Activated T-cell treated with anti-CD3 and anti-CD28 coated beads, Interleukin-2, amount 50 U/mL, for 24 hours (primary cell): ENCODE results near the gene ATP6V0C.
A peak's percentile ranks its signal among the peaks of the same experiment; 100 is the strongest.

ENCODE experiments used
- DNase-seq: peaks from one replicate; pipeline ENCODE4 v3.0.0-alpha.2; 2020
- H3K27ac Mint-ChIP-seq: 2 replicates; pipeline ENCODE4 v1.8.0; 2020; ENCODE audit warnings: mild to moderate bottlenecking, mixed read lengths
- H3K27me3 Mint-ChIP-seq: 2 replicates; pipeline ENCODE4 v1.8.0; 2020; ENCODE audit warnings: mixed read lengths
- H3K36me3 Mint-ChIP-seq: 2 replicates; pipeline ENCODE4 v1.8.0; 2020; ENCODE audit warnings: low read depth, mixed read lengths
- H3K4me1 Mint-ChIP-seq: 2 replicates; pipeline ENCODE4 v1.8.0; 2020; ENCODE audit warnings: low read depth, mixed read lengths
- H3K4me3 Mint-ChIP-seq: 2 replicates; pipeline ENCODE4 v1.8.0; 2020; ENCODE audit warnings: mild to moderate bottlenecking, moderate library complexity, mixed read lengths
- H3K9me3 Mint-ChIP-seq: 2 replicates; pipeline ENCODE4 v1.8.0; 2020; ENCODE audit warnings: mixed read lengths

ATP6V0C gene

DNA sequence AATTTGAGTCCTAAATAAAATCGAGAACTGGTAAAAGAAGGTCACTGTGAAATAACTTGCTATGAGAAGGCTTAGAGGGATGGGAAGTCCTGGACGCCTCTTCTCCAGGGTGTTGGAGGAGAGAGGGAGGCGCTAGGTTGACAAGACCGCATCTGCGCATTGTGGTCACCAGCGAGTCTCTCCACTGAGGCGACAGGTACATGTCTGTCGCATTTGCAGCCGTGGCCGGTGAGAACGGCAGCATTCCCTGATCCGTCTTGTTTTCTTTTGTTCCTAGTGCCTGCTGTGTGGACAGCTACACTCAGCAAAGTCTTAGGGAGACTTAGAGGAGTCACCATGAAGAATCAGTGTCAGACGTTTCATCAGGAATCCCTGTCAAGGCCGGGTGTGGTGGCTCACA, 8.1 kb upstream of the ATP6V0C start:
- Mint-ChIP-seq H3K4me1 (peaks cover 5% of the 10 kb centered on the region), H3K36me3 (no peaks in the 10 kb centered on the region), H3K27ac (no peak overlapping the region), H3K9me3 (no peaks in the 10 kb centered on the region), H3K4me3 (no peak overlapping the region), H3K27me3 (no peaks in the 10 kb centered on the region)
- DNase-seq: no peak

- Mint-ChIP-seq H3K9me3 (no peaks in the 10 kb centered on the region), H3K27me3 (no peaks in the 10 kb centered on the region), H3K4me1 (peaks cover 7% of the 10 kb centered on the region), H3K27ac (no peak overlapping the region), H3K4me3 (no peak overlapping the region), H3K36me3 (no peaks in the 10 kb centered on the region)
- DNase-seq: no peak
These were observed 6.6 kb upstream of the ATP6V0C start for GRCh38 chr16:2507052-2507659.

DNA sequence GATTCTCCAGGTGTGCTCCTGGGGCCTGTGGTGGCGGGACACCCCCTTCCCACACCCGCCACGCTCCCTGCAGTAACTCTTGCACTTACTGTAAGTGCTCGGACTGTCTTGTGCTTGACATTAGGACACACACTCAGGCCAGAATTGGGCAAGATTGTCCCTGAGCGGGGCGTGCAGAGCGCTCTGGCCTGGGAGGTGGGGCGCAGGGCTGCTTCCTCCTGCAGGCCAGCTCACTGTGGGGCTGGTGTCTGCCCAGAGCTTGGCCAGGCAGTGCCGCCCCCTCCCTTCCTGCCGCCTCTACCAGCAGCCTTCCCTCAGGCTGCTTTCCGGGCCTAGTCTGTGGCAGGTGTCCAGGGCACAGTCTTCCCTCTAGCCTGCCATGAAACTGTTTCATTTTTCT, 6.1 kb upstream of the ATP6V0C start:
- DNase-seq: no peak
- H3K4me1 Mint-ChIP-seq: peaks cover 12% of the 10 kb centered on the region
- no peak overlapping the region for H3K27ac Mint-ChIP-seq

DNA sequence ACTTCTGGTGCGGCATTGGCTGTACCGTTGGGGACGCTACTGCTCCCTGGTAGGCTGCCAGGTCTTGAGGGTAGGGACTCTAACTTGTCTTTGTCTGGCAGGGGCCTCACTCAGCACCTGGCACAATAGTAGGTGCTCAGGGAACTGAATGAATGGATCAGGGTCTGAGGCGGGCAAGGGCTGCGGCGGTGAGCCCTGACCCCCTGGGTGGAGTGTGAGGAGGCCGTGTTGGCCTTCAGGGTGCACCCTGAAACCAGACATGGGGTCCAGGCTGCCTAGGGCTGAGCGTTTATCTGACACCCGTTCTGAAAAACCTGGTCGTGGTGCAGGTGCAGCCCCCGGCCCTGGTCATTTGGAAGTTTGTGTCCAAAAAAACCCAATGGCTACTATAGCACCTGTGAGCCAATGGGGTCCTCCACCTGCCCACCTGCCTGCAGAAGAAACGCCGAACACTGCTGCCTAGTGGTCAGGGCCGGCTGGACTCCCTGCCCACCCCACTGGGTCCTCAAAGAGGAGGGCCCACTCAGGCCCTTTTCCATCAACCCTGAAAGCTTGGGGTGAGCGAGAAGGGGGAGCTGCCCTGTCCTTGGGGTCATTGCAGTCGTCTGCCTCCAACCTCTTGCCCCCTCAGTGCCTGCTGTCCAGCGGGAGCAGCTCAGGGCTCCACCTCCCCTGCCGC, 4.9 kb upstream of the ATP6V0C start:
- no peaks in the 10 kb centered on the region for H3K27me3 Mint-ChIP-seq
- H3K4me1 Mint-ChIP-seq: peaks cover 20% of the 10 kb centered on the region
- peaks cover 1% of the 10 kb centered on the region for H3K36me3 Mint-ChIP-seq
- no peaks in the 10 kb centered on the region for H3K9me3 Mint-ChIP-seq
- no peak for DNase-seq
- no peak overlapping the region for H3K27ac Mint-ChIP-seq
- no peak overlapping the region for H3K4me3 Mint-ChIP-seq

More for the DNA sequence above, 6.1 kb upstream of the ATP6V0C start:
- no peak overlapping the region for H3K4me3 Mint-ChIP-seq
- H3K36me3 Mint-ChIP-seq: no peaks in the 10 kb centered on the region
- no peaks in the 10 kb centered on the region for H3K9me3 Mint-ChIP-seq
- H3K27me3 Mint-ChIP-seq: no peaks in the 10 kb centered on the region

DNA sequence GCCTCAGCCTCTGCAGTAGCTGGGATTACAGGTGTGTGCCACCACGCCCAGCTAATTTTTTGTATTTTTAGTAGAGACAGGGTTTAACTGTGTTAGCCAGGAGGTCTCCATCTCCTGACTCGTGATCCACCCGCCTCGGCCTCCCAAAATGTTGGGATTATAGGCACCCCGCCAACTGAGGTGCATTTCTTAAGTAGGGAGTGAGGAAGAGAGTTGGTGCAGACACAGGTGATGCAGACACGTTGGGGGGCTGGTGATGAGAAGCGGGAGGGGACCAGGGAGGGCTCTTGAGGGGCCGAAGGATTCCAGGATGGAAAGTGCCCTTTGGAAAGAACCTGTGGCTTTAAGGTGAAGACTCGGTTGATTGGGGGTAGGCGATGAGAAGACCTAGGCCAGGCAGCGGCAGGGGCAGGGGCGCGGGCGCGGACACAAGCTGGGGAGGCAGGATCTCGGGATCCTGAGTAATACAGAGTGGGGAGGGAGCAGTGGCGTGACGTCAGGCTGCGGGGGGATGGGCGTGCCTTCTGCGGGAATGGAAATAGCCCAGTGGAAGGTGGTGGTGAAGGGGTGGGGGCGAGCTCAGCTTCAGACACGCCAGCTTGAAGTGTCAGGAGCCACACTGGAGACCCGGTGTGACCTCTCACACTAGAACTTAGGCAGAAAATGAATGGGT, 2.5 kb upstream of the ATP6V0C start:
- no peaks in the 10 kb centered on the region for H3K27me3 Mint-ChIP-seq
- no peaks in the 10 kb centered on the region for H3K9me3 Mint-ChIP-seq
- H3K4me3 Mint-ChIP-seq: no peak overlapping the region
- no peak overlapping the region for H3K27ac Mint-ChIP-seq
- DNase-seq: no peak
- peaks cover 19% of the 10 kb centered on the region for H3K36me3 Mint-ChIP-seq
- H3K4me1 Mint-ChIP-seq: peaks cover 33% of the 10 kb centered on the region

DNA sequence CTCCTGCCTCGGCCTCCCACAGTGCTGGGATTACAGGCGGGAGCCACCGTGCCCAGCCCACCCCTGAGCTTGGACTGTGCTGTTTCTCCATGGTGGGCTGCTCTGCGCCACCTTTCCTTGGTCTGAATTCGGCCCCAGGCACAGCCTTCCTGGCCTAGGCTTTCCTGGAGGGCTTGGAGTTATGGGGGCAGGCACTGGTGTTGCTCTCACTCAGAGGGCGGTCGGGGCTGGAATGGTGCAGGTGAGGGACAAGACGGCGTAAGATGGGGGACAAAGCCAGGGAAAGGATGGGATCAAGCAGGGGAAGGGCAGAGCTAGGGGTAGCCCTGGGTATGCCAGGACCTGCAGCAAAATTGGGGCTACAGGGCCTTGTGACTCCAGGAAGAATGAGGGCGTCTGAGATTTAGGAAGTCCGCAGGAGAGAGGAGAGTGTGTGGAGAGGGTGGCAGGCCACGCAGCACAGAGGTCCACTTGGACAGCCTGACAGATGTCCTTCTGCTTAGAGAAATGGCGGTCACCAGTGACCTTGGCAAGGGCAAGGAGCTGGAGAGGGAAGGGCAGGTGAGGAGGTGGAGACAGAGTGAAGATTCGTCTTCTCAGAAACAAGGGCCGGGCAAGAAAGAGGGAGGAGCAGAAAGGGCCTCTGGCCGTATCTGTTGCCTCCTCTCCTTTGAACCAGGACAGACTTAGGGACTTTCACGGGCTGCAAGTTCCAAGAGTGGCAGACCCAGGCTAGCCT, 1.6 kb upstream of the ATP6V0C start:
- Mint-ChIP-seq H3K27me3 (no peaks in the 10 kb centered on the region), H3K4me1 (peaks cover 42% of the 10 kb centered on the region), H3K27ac (peak overlapping the region; percentile 90), H3K4me3 (peak overlapping the region; percentile 11), H3K9me3 (no peaks in the 10 kb centered on the region), H3K36me3 (peaks cover 27% of the 10 kb centered on the region)
- DNase-seq: no peak

GRCh38 chr16:2512735-2513404, 882 bp upstream of the ATP6V0C start:
- Mint-ChIP-seq H3K4me3 (peak overlapping the region; percentile 86), H3K27me3 (no peaks in the 10 kb centered on the region), H3K27ac (peak overlapping the region; percentile 90), H3K36me3 (peaks cover 27% of the 10 kb centered on the region), H3K4me1 (peaks cover 47% of the 10 kb centered on the region), H3K9me3 (no peaks in the 10 kb centered on the region)
- DNase-seq: no peak

GRCh38 chr16:2514333-2515179, 804 bp downstream of the ATP6V0C start:
- peak; percentile 60 for DNase-seq
- H3K9me3 Mint-ChIP-seq: no peaks in the 10 kb centered on the region
- H3K4me3 Mint-ChIP-seq: peak overlapping the region; percentile 96
- peaks cover 33% of the 10 kb centered on the region for H3K36me3 Mint-ChIP-seq
- no peaks in the 10 kb centered on the region for H3K27me3 Mint-ChIP-seq
- H3K4me1 Mint-ChIP-seq: peaks cover 60% of the 10 kb centered on the region
- H3K27ac Mint-ChIP-seq: peak overlapping the region; percentile 97

GRCh38 chr16:2515180-2515851, 1.6 kb downstream of the ATP6V0C start:
- Mint-ChIP-seq H3K4me1 (peaks cover 60% of the 10 kb centered on the region), H3K4me3 (peak overlapping the region; percentile 96), H3K27ac (peak overlapping the region; percentile 97), H3K36me3 (peaks cover 37% of the 10 kb centered on the region), H3K9me3 (no peaks in the 10 kb centered on the region), H3K27me3 (no peaks in the 10 kb centered on the region)
- no peak for DNase-seq

- H3K36me3 Mint-ChIP-seq: peaks cover 48% of the 10 kb centered on the region
- peak overlapping the region; percentile 96 for H3K4me3 Mint-ChIP-seq
- H3K27me3 Mint-ChIP-seq: no peaks in the 10 kb centered on the region
- no peak for DNase-seq
- H3K4me1 Mint-ChIP-seq: peaks cover 68% of the 10 kb centered on the region
- H3K9me3 Mint-ChIP-seq: no peaks in the 10 kb centered on the region
- H3K27ac Mint-ChIP-seq: peak overlapping the region; percentile 97
These were observed 2.9 kb downstream of the ATP6V0C start for GRCh38 chr16:2516391-2517240.

GRCh38 chr16:2517954-2518605, 4.3 kb downstream of the ATP6V0C start:
- Mint-ChIP-seq H3K27ac (peak overlapping the region; percentile 97), H3K4me1 (peaks cover 59% of the 10 kb centered on the region), H3K36me3 (peaks cover 55% of the 10 kb centered on the region), H3K4me3 (no peak overlapping the region), H3K9me3 (no peaks in the 10 kb centered on the region), H3K27me3 (no peaks in the 10 kb centered on the region)
- no peak for DNase-seq
